Measurements from ENCODE around the gene DLL3.

The DLL3 gene

GRCh38 chr19:39489756-39490155 lies 9.0 kb upstream of the DLL3 start:
- no peak for DNase-seq

- no peak for DNase-seq
Observed at GRCh38 chr19:39492225-39492624, 6.5 kb upstream of the DLL3 start.

- no peak for DNase-seq
Observed at GRCh38 chr19:39492788-39493187, 6.0 kb upstream of the DLL3 start.

DNA sequence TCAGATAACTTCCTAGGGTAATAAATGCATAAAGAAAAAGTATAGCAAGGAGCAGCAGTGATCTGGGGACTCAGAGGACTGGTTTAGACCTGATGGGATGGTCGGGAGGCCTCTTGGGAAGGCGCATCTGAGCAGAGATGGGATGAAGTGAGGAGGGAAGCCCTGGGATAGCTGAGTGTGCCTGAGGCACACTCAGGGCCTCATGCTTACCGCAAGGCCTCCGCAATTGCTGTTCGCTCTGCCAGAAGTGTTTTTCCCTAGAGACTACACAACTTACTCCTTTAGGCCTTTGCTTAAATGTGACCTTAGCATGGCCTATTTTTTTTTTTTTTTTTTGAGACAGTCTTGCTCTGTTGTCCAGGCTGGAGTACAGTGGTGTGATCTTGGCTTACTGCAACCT lies 4.1 kb upstream of the DLL3 start:
- DNase-seq: no peak

GRCh38 chr19:39496063-39496462 lies 2.7 kb upstream of the DLL3 start:
- DNase-seq: no peak

DNA sequence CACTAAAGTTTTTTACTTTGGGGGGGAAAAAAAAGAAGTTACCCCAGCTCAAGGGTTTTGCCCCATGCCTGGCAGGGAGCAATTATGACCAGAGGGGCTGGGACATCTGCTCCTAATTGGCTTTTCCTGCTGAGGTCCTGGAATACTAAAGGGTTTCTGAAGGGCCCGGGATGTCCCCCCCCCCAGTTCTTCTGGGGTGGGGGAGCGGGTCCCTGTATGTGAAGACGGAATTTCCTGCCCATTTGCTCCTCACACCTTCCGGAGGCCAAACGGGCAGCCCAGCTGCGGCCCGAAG lies 1.1 kb upstream of the DLL3 start:
- no peak for DNase-seq

GRCh38 chr19:39497996-39498797 lies 550 bp upstream of the DLL3 start:
- no peak for DNase-seq

GRCh38 chr19:39499932-39500331 lies 1.2 kb downstream of the DLL3 start:
- DNase-seq: no peak

GRCh38 chr19:39500543-39500942 lies 1.8 kb downstream of the DLL3 start:
- no peak for DNase-seq

- no peak for DNase-seq
Observed at GRCh38 chr19:39501340-39501739, 2.6 kb downstream of the DLL3 start.

DNA sequence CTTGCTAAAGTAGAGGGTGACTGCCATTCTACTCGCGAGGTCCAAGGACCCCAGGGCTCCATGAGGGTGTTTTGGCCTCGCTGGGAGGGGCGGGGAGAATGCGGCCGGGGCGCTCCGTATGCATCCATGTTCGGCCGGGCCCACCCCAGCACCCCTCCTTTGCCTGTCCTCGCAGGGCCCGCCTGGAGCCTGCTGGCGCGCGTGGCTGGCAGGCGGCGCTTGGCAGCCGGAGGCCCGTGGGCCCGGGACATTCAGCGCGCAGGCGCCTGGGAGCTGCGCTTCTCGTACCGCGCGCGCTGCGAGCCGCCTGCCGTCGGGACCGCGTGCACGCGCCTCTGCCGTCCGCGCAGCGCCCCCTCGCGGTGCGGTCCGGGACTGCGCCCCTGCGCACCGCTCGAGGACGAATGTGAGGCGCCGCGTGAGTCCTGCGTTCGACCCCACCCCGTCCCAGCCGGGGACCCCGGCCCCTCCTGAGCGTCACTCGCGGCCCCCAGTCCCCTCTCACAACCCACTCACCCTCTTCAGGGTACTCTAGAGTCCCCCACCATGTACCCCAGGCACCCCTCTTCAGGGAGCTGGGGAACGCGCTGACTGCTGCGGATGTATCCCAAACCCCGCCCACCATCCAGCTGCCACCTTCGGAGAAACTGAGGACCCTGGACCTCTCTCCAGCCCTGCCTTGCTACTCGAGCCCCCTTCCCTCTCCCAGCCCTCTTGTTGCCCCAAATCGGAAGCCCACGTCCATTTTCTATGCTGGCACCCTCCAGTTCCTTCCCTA lies 4.1 kb downstream of the DLL3 start:
- peak; percentile 81 for DNase-seq

- no peak for DNase-seq
Observed at GRCh38 chr19:39506598-39506943, 7.8 kb downstream of the DLL3 start.

GRCh38 chr19:39506944-39507714 lies 8.4 kb downstream of the DLL3 start:
- peak; percentile 61 for DNase-seq

DNA sequence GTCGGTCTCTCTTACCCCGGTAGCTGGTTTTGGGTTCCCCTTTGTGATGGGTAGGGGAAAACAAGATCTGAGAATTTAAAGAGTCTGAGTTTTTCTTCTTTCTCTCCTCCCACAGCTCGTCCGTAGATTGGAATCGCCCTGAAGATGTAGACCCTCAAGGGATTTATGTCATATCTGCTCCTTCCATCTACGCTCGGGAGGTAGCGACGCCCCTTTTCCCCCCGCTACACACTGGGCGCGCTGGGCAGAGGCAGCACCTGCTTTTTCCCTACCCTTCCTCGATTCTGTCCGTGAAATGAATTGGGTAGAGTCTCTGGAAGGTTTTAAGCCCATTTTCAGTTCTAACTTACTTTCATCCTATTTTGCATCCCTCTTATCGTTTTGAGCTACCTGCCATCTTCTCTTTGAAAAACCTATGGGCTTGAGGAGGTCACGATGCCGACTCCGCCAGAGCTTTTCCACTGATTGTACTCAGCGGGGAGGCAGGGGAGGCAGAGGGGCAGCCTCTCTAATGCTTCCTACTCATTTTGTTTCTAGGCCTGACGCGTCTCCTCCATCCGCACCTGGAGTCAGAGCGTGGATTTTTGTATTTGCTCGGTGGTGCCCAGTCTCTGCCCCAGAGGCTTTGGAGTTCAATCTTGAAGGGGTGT lies 9.1 kb downstream of the DLL3 start:
- DNase-seq: no peak

- DNase-seq: no peak
Observed at GRCh38 chr19:39508629-39509028, 9.9 kb downstream of the DLL3 start.

- no peak for DNase-seq
Observed at GRCh38 chr19:39509233-39509632, 10.5 kb downstream of the DLL3 start.

- no peak for DNase-seq
Observed at GRCh38 chr19:39512988-39513387, 14.2 kb downstream of the DLL3 start.

GRCh38 chr19:39514840-39515550 lies 16.2 kb downstream of the DLL3 start, which contains the start of gene SELENOV:
SELENOV (plus strand) TSS chr19:39515139; CDS start chr19:39515213, 74 bp downstream.
- peak; percentile 18 for DNase-seq

DNA sequence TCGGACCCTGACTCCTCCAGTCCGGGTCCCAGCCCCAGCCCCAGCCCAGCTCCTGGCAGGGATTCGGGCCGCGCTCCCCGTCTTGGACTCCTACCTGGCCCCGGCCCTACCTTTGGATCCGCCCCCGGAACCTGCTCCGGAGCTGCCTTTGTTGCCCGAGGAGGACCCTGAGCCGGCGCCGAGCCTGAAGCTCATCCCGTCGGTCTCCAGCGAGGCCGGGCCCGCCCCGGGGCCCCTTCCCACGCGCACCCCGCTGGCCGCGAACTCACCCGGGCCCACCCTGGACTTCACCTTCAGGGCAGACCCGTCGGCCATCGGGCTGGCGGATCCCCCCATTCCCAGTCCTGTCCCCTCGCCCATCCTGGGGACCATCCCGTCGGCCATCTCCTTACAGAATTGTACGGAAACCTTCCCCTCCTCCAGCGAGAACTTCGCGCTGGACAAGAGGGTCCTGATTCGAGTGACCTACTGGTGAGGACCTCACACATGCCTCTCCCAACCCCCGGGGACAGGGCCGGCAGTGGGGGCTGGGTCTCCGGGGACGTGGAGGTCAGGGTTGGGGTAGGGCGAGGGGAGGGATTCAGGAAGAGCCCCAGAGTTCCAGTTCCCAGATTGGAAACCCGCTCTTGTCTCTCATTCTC lies 16.9 kb downstream of the DLL3 start:
- no peak for DNase-seq

- DNase-seq: no peak
Observed at GRCh38 chr19:39516270-39516669, 17.5 kb downstream of the DLL3 start.

- no peak for DNase-seq
Observed at GRCh38 chr19:39517432-39517831, 18.7 kb downstream of the DLL3 start.

GRCh38 chr19:39518458-39518857 lies 19.7 kb downstream of the DLL3 start:
- no peak for DNase-seq
